IPS-11a (cell line): ENCODE measurements around the gene PTPRG.
"Not testable (repeated sequence)": the region's sequence is repeated elsewhere in the genome, so short reads cannot be mapped to it uniquely, and the experiment has no call there.

ENCODE experiments used
- H3K4me3 ChIP-seq: one replicate; pipeline ENCODE4 v1.5.1; 2013; ENCODE audit warnings: low read depth, low read length, control low read depth

The PTPRG gene

DNA sequence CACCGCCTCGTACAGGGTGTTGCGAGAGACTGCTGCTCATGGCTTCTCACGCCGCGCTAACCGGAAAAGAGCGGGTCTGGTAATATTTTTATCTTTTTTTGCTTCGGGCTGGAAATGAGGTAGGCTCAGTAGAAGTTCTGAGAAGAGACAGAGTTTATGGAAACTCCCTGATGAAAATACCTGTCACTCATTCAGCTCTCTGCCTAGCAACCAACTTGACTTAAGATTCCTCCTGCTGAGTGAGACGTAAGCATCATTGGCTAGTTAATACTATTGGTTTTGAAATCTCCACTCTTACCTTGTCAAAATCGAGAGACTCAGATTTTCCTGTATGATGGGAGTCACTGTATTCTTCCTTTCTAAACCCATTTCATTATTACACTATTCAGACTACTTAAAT lies 181.7 kb downstream of the PTPRG start:
- no peak overlapping the region for H3K4me3 ChIP-seq

DNA sequence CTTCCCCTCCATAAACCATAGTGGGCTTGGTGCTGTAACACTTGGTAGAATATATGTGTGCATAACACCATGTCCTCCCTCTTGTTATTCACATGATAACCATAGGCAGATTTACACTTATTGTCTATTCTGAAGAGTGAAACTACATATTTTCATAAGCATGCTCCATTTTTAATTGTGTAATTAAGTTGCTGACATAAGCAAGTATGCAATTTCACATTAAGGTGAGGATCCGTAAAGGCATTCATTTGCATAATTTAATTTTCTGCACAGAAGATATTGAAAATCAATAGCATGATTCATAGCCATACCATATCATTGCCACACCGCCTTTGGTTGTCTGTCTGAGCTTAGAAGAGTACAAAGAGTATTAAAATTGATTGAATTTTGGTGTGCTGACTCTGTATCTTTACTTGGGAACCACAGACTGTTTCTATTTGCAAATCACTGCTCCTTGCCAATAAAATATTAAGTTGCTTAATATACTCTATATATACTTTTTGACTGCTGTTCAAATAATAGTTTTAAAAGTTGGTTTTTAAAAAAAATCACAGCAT lies 182.4 kb downstream of the PTPRG start:
- H3K4me3 ChIP-seq: no peak overlapping the region

DNA sequence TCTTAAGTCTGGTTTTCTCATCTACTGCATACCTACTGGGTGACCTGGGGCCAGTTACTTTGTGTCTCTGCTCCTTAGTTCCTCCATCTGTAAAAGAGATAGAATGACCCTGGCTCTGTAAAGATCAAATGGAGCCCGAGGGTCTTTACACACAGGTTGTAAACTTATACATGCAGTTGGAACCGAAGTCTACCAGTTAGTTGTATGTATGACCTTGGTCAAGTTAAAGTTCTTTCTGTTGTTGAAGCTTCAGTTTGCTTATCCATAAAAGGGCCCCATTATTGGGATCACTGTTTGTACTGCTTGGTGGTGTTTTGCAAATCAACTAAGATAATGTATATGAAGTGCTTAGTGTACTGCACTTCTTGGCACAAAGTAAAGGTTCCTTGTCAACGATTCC lies 186.9 kb downstream of the PTPRG start:
- no peak overlapping the region for H3K4me3 ChIP-seq

DNA sequence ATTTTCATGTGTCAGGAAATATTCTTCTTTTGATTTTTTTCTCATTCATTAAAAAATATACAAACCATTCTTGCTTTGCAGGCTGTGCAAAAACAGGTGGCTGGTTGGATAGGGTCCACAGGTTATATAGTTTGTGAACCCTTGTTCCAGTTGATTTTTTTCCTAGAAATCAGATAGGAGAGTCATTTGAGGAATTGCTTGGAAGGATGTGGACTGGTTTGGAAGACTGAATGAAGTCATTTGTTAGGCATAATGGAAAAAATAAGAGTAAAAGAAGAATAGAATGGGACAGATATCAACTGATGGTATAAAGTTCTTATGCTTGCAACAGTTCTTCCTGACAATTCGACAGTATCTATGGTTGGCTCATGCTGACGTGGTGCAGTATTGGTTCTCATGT lies 189.4 kb downstream of the PTPRG start:
- H3K4me3 ChIP-seq: no peak overlapping the region

DNA sequence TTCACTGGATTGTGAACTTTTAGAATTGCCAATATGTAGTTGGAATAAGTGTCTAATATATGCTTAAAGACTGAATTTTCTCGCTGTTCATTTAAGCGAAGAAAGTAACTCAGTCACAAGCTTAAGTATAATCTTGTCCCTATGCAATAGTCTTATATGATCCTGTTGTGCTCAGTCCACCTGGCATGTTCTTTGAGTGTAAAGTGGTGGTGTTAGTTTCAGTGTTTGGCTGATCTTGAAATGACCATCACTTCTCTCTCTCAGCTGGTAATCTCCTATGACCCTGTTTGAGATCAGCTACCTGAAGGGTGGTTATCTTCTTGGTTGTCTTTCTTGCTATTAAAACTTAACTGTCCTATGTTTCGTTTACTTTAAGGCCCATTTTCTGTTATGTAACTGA lies 197.5 kb downstream of the PTPRG start:
- no peak overlapping the region for H3K4me3 ChIP-seq

DNA sequence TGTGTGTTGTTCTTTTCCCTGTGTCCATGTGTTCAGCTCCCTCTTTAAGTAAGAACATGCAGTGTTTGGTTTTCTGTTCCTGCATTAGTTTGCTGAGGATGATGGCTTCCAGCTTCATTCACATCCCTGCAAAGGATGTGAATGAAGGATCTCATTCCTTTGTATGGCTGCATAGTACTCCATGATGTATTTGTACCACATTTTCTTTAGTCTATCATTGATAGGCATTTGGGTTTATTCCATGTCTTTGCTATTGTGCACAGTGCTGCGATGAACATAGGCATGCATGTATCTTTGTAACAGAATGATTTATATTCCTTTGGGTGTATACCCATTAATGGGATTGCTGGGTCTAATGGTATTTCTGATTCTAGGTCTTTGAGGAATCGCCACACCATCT lies 199.4 kb downstream of the PTPRG start:
- not testable (repeated sequence) for H3K4me3 ChIP-seq

DNA sequence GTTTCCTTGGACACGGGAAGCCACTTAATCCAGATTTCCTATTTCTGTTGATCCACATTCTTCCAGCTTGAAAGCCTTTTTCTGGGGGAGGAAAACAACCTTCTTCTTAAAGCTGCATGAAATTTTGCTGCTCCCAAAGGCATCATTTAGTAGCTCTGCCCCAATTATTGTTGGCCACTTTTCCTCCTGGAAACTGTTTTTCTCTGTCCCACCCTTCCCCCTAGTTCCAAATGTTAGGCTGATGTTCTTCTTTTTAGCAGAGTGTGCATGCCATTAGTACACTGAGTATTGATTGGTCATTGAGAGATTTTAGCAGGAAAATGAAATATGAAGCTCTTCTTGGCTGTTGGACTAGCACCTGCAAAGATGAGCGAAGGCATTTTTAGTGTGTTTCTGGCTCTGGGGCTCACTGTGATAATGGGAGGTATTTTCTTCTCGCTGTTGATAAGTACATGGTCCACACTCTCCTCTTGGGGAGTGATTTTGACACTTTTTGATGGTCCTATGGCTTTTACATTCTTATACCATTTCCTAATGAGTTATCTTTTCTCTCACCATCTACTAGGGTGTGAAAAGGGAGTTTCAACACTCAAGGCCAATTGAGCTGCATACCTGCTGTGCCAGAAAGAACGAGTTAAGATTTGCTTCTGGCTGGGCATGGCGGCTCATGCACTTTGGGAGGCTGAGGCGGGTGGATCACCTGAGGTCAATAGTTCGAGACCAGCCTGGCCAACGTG lies 200.5 kb downstream of the PTPRG start:
- no peak overlapping the region for H3K4me3 ChIP-seq

DNA sequence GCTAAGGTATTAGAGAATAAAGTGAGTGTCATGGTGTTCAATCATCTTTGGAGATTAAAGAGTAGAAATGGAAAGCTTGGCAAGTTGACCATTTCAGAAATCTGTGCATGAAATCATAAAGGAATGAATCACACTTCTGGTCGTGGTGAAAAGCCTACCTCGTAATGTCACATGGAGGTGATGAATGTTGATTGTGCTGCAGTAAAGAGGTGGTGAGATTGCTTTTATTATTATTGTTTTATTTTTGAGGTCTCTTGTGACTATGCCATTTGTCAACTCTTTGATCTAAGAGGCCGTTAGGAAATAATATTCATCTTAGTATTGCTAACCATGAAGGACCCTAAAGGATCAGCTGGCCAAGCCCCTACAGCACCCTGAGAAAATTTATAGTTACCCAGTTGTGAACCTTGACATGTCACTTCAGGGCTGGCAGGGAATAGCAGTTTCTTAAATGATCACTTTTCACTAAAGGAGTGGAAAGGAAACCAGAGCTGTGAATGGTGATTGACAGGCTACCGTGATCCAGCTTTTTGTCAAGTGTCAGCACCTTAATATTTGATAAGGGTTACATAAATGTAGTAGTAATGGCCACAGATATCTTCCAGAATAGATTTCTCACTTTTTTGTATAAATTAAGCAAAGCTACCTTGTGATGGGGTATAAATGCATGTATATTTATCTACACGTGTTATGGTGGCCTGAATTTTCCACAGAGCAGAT lies 203.9 kb downstream of the PTPRG start:
- H3K4me3 ChIP-seq: no peak overlapping the region

DNA sequence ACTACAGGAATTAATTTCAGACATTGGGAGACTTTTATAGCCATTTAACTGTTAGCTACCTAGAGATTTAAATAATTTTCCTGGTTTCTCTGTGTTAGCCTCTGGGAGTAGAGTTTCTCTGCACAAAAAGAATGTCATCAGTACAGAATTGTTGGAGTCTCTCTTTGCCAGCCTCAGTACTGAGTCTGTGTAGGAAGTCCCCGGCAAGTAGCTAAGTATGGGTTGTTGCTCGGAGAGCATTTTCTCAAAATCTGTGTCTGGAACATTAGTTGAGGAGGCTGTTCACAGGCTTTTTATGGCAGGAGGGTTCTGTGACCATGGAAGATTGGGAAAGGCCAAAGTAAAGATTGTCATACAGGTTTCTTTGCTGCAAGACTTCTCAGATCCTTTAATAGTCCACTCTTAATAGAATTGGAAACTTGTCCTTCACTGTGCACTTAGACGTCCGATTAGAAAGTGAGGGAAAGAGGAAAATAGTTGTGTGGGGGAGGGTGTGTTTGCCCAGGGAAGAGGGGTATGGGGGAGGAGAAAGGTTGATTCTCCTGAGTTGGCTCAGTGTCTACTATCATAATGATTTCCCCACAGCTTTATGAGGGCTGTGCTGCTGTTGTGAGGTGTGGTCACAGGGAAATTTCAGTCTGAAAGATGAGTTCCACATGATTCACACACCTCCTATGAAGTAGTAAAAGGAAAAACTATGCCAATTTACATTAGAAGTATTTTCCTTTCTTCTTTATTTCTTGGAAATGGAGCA lies 207.1 kb downstream of the PTPRG start:
- H3K4me3 ChIP-seq: no peak overlapping the region

DNA sequence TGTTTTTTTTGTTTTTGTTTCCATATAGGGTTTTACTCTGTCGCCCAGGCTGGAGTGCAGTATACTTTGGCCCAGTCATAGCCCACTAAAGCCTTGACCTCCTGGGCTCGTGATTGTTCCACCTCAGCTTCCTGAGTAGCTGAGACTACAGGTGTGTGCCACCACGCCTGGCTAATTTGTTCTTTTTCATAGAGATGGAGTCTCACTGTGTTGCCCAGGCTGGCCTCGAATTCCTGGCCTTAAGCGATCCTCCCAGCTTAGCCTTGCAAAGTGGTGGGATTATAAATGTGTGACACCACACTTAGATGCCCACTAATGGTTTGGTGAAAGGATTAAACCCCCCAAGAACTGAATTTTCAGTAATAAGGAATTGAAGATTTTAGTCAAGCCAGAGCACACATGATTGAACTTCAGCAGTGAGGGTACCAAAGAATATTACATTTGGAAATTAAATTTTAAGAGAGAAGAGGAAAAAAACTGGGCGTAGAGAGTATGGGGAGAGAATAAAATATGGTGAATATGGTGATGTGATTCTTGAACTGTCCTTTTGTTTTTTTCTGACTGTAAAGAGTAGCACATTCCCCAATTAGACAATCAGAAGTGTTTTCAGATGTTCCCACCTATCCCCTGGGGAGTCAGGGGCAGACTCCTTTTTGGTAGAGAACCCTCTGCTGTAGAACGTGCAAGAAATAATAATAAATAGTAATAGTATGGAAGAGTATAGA lies 208.1 kb downstream of the PTPRG start:
- H3K4me3 ChIP-seq: no peak overlapping the region

DNA sequence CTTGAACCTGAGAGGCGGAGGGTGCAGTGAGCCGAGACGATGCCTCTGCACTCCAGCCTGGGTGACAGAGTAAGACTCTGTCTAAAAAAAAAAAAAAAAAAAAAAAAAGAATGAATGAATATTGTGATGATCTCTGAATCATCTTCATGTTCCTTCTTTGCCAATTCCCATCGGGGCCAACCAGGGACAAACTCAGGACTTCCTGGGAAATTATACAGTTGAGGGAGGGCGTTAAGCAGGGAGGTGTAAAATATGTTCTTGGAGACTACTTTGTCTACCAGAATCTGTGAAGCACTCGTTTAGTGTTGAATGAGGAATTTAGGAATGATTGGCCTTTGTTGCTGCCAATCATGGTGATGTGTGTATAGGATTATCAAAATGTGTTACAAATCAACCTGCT lies 210.6 kb downstream of the PTPRG start:
- no peak overlapping the region for H3K4me3 ChIP-seq

DNA sequence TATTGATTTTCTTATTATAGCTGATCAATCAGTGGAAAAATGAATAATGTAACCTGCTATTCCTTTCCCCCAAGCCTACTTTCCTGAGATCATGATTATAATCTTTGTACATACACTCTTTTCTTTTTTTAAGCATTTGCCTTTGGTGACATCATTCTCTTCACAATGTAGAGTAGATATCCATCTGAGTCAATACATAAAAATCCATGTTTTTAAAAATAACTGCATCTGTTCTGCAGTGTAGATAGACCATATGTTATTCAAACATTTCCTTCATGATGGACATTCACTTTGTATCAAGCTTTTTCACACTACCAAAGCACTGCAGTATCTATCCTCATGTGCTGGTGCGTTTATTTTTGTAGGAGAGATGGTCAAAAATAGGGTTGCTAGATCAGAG lies 211.1 kb downstream of the PTPRG start:
- H3K4me3 ChIP-seq: no peak overlapping the region

DNA sequence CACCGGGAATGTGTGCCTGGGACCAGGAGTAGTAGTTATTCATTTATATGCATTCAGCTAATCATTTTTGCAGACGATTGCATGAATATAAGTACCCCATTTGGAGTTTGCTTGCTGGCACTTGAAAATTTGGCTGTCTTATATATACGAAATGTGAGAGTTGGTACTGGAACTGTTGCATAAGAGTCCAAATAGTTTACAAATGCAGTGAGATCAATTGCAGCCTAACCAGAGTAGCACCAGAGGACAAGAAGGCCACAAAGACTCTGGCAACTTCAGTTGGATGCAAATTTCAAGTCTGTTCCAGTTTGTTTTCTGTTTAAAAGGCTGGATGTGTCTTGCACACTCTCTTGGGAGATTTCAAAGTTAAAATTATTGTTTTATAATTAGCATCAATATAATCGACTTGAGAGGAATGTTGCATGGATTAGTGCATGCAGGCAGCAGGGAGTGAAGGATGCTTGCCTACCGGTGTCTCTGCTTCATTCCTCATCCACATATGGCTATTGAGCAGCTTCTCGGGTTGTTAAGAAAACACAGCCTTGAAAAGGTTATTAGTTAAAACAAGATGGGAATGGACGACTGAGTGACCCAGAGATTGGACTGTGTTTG lies 213.0 kb downstream of the PTPRG start:
- no peak overlapping the region for H3K4me3 ChIP-seq

DNA sequence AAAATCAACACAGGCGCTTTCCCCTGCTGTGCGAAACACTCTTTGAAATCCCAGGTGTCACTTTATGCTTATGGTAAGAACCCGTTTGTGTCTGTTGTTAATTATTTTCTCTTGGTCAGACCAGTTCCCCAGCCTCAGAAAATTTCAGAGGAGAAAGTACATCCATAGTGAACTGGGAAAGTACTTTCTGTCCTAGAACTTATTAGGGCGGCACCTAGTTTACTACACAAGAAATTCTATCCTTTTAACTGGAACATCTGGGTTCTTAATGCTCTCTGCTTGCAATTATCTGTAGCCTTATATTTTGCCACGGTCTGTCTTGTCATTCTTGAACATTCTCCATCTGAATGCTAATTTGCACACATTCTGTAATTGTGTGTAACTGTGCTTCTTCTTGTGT lies 215.0 kb downstream of the PTPRG start:
- H3K4me3 ChIP-seq: no peak overlapping the region

DNA sequence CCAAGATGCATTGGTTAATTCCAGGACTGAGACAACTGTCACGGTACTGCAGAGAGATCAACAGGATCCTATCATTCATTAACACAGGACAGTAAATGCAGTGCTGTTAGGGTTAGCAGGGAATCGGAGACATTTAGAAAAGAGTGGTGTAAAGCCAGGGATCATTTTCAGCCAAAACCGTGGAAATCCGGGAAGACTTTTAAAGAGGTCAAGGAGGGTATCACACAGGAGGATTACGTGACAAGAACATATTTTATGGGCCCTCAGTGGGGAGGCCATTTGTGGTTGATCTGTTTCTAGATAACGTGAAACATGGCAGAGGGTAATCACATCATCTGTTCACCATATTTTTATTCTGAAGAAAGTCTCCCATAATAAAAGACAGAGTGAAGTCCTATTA lies 216.1 kb downstream of the PTPRG start:
- H3K4me3 ChIP-seq: no peak overlapping the region

DNA sequence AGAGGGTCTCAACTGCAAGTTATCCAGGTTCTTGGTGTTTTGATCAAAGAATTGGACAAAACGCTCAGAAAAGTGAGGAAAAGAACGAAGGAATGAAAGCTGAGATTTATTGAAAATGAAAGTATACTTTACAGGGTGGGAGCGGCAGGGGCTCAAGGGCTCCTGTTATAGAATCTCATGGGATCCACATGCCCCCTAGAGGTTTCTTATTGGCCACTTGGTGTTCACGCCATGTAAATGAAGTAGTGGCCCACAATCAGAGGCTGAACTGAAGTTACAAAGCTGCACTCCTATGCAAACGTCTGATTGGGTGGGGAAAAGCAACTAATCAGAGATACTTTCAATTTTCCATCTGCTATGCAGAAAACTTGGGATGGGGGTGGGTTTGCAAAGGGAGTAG lies 216.7 kb downstream of the PTPRG start:
- H3K4me3 ChIP-seq: no peak overlapping the region

DNA sequence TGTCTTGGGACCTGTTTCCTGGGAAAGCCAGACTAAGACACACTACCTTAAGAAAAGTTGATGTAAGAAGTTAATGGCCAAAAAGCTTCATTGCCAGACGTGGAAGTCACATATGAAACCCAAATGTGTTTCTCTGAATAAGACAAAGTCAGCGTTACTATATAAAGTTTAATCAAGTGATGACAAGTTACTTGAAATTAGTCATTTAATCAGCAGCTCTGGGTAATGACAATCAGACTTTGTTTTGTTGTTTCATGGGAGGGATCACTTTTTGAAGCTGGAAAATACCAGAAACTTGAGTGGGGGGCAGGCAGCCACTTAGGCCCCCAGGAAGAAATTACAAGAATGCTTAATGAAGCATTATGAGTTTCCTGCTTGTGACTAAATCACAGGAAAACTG lies 218.6 kb downstream of the PTPRG start:
- H3K4me3 ChIP-seq: no peak overlapping the region

DNA sequence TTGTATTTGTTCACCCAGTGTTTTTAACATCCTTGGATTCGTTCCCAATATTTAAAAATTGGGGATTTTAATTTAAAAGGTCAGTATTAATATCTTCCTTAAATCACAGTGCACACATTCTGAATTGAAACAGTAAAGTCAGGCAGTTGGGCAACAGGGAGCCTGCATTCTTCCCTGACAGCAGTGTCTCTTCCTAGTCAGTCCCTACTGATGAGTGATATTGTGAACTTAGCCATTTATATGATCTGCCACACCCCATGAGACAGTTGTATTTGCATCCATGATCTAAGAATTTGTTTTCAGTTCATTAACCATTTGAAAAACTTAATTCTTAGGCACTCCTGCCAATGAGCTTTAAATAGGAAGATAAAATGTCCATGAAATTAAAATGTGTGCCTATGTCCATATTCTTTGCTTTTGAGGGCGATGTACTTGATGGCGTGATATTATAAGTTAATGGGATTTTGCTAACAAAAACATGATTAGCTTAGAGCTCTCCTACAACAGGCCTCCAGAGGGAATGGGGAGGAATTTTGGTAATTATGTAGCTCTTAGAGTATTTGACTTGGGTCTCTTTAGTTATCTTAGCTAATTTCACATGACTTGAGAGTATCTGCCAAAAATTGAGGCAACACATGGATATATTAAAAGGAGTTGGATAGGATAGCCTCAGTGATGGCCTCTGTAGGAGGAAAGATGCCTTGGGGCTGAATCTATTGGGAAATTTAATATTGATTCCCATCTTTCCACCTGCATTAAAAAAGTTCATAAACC lies 219.3 kb downstream of the PTPRG start:
- H3K4me3 ChIP-seq: no peak overlapping the region

DNA sequence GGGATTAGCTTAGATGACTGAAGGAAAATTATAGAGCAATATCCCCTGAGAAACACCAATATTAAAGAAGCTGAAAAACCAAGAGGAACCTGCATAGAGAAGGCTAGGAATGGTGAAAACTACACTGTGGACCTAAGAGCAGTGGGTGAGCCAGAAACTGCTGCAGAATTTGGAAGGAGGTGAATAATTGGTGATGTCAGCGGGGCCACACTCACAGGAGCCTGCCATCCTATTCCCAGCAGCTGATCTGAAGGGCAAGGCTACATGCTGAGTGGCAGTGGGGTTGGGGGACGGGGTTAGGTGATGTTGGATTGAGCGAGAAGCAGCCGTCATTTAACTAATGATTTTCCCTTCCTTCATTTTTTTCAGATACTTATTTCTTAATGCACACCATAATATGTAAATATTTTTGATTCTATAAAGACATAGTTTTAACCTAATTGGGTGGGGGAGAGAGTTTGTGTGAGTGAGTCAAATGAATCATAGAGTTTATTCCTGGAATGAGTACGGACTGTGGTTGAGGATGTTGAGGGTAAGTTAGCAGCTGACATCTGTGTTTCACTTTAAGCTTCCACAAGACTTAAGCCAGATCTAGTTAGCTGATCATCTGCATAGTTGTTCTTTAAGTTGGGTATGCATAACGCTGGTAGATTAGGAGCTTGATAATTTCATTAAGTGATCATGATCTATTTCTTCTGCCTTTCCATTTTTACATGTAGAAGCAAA lies 222.8 kb downstream of the PTPRG start:
- H3K4me3 ChIP-seq: no peak overlapping the region
